RPMI8226 (cell line): ENCODE results near the gene PSMB1.
"Not testable (repeated sequence)": the region's sequence is repeated elsewhere in the genome, so short reads cannot be mapped to it uniquely, and the experiment has no call there.

Experiments used
- DNase-seq: peaks from one replicate; pipeline ENCODE4 v3.0.0-alpha.2; 2015

The PSMB1 gene

DNA sequence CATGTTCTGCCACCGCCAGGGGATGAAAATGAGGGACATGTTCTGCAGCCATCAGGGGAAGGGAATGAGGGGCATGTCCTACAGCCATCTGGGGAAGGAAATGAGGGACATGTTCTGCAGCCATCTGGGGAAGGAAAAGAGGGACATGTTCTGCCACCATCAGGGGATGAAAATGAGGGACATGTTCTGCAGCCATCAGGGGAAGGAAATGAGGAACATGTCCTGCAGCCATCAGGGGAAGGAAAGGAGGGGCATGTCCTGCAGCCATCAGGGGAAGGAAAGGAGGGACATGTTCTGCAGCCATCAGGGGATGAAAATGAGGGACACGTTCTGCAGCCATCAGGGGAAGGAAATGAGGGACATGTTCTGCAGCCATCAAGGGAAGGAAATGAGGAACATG lies 50.8 kb downstream of the PSMB1 start:
- DNase-seq = not testable (repeated sequence)

DNA sequence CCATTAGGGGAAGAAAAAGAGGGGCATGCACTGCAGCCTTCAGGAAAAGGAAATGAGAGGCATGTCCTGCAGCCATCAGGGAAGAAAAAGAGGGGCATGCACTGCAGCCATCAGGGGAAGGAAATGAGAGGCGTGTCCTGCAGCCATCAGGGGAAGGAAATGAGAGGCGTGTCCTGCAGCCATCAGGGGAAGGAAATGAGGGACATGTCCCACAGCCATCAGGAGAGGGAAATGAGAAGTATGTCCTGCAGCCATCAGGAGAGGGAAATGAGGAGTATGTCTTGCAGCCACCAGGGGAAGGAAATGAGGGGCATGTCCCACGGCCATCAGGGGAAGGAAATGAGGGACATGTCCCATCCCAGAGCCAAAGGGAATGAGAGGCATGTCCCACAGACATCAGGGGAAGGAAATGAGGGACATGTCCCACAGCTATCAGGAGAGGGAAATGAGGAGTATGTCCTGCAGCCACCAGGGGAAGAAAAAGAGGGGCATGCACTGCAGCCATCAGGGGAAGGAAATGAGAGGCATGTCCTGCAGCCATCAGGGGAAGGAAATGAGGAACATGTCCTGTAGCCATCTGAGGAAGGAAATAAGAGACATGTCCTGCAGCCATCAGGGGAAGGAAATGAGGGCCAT lies 52.0 kb downstream of the PSMB1 start:
- DNase-seq = no peak

DNA sequence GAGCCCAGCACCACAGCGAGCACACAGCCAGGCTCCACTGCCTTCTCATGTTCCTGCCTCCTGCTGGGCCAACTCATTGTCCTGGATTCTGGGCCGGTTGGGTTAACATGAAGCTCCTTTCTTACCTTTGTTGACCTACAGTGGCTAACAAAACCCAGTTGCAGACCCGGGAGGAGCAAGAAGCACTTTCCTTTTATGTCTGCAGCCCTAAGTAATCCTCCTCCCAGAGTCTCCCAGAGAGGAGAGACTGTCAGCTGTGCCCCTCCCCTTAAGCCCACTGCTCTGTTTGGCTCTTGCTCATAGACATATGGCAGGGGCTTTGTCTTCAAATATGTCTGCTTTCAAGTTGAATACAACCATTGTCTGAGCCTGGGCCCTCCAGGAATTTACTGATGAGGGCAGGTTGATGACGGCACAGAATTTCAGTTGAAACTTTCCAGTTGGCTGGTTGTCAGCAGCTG lies 55.2 kb downstream of the PSMB1 start:
- no peak for DNase-seq

GRCh38 chr6:170493354-170493753 lies 59.8 kb downstream of the PSMB1 start:
- no peak for DNase-seq

DNA sequence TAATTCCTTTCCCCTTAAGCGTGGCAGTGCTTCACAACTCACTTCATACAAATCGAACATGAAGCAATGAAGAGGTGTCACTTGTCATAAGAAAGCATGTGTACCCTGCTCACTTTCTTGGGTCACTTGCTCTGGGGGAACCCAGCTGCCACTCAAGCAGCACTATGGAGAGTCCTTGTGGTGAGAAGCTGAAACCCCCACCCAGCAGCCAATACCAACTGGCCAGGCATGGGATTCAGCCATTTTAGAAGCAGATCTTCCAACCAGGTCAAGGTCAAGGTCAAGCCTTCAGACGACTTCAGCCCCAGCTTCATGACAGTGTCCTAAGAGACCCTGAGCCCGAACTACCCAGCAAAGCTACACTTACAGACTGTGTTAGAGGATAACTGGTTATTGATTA lies 62.8 kb downstream of the PSMB1 start:
- DNase-seq = no peak

GRCh38 chr6:170489836-170490235 lies 63.3 kb downstream of the PSMB1 start:
- no peak for DNase-seq

DNA sequence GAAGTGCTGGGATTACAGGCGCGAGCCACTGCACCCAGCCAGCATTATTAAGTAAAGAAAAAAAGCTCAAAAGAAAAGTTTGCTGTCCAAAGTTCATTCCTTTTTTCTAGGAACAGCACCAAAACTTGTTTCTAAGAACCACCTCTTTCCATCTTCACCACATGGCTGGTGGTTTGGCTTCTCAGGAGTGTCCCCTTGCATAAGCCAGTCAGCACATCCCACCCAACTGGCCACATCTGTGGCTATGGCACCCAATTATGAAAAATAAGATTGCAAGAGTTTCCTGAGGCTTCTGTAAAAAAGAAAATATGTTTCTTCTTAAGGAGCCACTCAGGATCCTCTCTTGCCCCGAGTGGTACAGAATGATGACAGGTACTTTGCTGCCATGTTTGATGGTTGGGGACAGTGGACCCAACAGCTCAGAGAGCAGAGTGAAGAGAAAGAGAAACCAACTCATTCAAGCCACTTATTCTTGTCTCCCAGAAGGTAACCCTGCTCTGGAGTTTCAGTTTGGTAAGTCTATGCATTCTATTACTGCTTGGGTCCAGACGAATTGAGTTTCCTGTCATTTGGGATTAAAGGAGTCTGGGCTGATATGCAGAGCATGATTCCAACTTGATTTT lies 65.3 kb downstream of the PSMB1 start:
- DNase-seq = no peak

DNA sequence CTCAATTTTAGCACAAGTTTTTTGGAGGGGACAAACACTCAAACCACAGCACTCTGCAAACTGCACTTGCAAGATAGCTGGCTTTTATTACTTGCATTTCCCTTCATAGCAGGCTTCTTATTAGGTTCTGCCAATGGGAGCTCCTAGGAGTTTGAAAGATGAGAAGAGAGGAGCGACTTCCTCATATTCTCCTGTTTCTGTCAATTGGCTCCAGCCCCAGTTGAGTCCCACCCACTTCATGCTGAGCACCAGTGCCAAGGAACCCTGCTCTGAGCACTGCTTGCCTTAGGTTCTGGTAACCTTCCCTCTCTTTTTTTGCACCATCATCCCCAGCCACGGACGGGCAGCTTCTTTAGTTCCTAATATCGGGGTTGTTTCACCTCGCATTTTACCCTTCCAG lies 67.9 kb downstream of the PSMB1 start:
- no peak for DNase-seq
